SK-N-SH (cell line): Measurements from ENCODE around the gene LRRC10B. TPM values are rescaled to one million over a fixed set of nuclear protein-coding genes. Genes with fewer than 3 reads are reported as not detected.

Experiments used
- CTCF ChIA-PET: fragments of 300-600, 350-600 bp; formaldehyde crosslinking; extraction: SDS; loops from one replicate; lab custom pipeline; 2021; lab: Yijun Ruan, JAX
- POLR2A ChIA-PET: fragments of 350-600 bp; sonication (Branson Sonifier 250); formaldehyde crosslinking; extraction: SDS; loops from one replicate; lab custom pipeline; 2020; ENCODE audit warnings: antibody characterized with exemption, inconsistent platforms; lab: Yijun Ruan, JAX
- DNase-seq: peaks from one replicate; pipeline ENCODE4 v3.0.0; 2012
- H2AFZ ChIP-seq: fragments of 200-600 bp; sonication (generic); 2 replicates; pipeline ENCODE4 v1.8.1; 2016; ENCODE audit warnings: antibody characterized with exemption, mild to moderate bottlenecking, low read depth
- H3F3A ChIP-seq: fragments of 200-600 bp; sonication (generic); replicated peaks from 2 replicates; pipeline ENCODE3; 2016; ENCODE audit warnings: antibody characterized with exemption, mild to moderate bottlenecking; ENCODE audit not compliant: insufficient read depth
- H3K27ac ChIP-seq, 2 experiments: fragments of 200-500 bp in 1 of 2; fragments of 200-600 bp in 1 of 2; sonication (Bioruptor generic) in 1 of 2; sonication (generic), shearing (Covaris generic) in 1 of 2; 2 replicates each; pipeline versions ENCODE4 v1.5.1 to v1.6.1; 2014 to 2016; ENCODE audit warnings: low read depth in 2 of 2, inconsistent platforms in 1 of 2, low read length in 1 of 2, mild to moderate bottlenecking in 1 of 2, mixed read lengths in 1 of 2
- H3K27me3 ChIP-seq: fragments of 200-600 bp; sonication (generic), shearing (Covaris generic); 2 replicates; pipeline ENCODE4 v1.6.1; 2016; ENCODE audit warnings: mixed run types; ENCODE audit not compliant: insufficient read depth
- H3K36me3 ChIP-seq, 2 experiments: fragments of 200-500 bp in 1 of 2; fragments of 200-600 bp in 1 of 2; sonication (Bioruptor generic) in 1 of 2; sonication (generic) in 1 of 2; replicated peaks in 1 of 2; 2 replicates each; pipeline versions ENCODE3 to v1.5.1; 2014 to 2016; ENCODE audit warnings: low read length in 1 of 2, mild to moderate bottlenecking in 1 of 2; ENCODE audit not compliant: insufficient read depth in 2 of 2, control insufficient read depth in 1 of 2
- H3K4me1 ChIP-seq, 2 experiments: fragments of 200-500 bp in 1 of 2; fragments of 200-600 bp in 1 of 2; sonication (Bioruptor generic) in 1 of 2; sonication (generic), shearing (Covaris generic) in 1 of 2; 2 replicates each; pipeline versions ENCODE4 v1.5.1 to v1.6.1; 2014 to 2016; ENCODE audit warnings: low read depth in 1 of 2, low read length in 1 of 2, mixed run types in 1 of 2; ENCODE audit not compliant: insufficient read depth in 2 of 2, control insufficient read depth in 1 of 2
- H3K4me2 ChIP-seq: fragments of 200-600 bp; sonication (generic), shearing (Covaris generic); 2 replicates; pipeline ENCODE4 v1.6.1; 2017; ENCODE audit warnings: mixed run types
- H3K4me3 ChIP-seq, 2 experiments: fragments of 200-500 bp in 1 of 2; fragments of 200-600 bp in 1 of 2; sonication (Bioruptor generic) in 1 of 2; sonication (generic), shearing (Covaris generic) in 1 of 2; 2 replicates each; pipeline versions ENCODE4 v1.5.1 to v1.8.1; 2014 to 2016; ENCODE audit warnings: low read depth in 2 of 2, inconsistent platforms in 1 of 2, low read length in 1 of 2, mild to moderate bottlenecking in 1 of 2, mixed read lengths in 1 of 2, moderate library complexity in 1 of 2
- H3K79me2 ChIP-seq: fragments of 200-600 bp; sonication (generic); 2 replicates; pipeline ENCODE4 v1.8.1; 2017; ENCODE audit warnings: mild to moderate bottlenecking; ENCODE audit not compliant: insufficient read depth
- H3K9ac ChIP-seq: fragments of 200-600 bp; sonication (generic); 2 replicates; pipeline ENCODE4 v1.6.1; 2017; ENCODE audit warnings: mixed run types
- H3K9me2 ChIP-seq: fragments of 200-600 bp; sonication (generic); 2 replicates; pipeline ENCODE4 v1.6.1; 2017; ENCODE audit warnings: mixed run types
- H3K9me3 ChIP-seq: fragments of 200-600 bp; sonication (generic); 2 replicates; pipeline ENCODE4 v1.6.1; 2017; ENCODE audit warnings: mixed run types, mild to moderate bottlenecking, moderate library complexity
- H4K20me1 ChIP-seq: fragments of 200-600 bp; sonication (generic); 2 replicates; pipeline ENCODE4 v1.6.1; 2017; ENCODE audit warnings: mild to moderate bottlenecking, mixed run types; ENCODE audit not compliant: insufficient read depth
- FOSL2 ChIP-seq: IDR thresholded peaks from 2 replicates; pipeline ENCODE4 v1.4.0; 2012; ENCODE audit warnings: low read depth, mild to moderate bottlenecking, moderate library complexity, borderline replicate concordance
- GABPA ChIP-seq: IDR thresholded peaks from 2 replicates; pipeline ENCODE4 v1.4.0; 2012; ENCODE audit warnings: low read depth, mild to moderate bottlenecking
- GATA2 ChIP-seq: sonication (generic); formaldehyde crosslinking; IDR thresholded peaks from 2 replicates; pipeline ENCODE4 v1.5.0; 2020; ENCODE audit warnings: mild to moderate bottlenecking, missing genetic modification reagents
- MEF2A ChIP-seq: IDR thresholded peaks from 2 replicates; pipeline ENCODE4 v1.4.0; 2012; ENCODE audit warnings: low read depth, borderline replicate concordance
- RFX5 ChIP-seq: IDR thresholded peaks from 2 replicates; pipeline ENCODE4 v1.6.1; 2012; ENCODE audit warnings: mild to moderate bottlenecking, improper control_type of control experiment, low read length
- SMC3 ChIP-seq: IDR thresholded peaks from 2 replicates; pipeline ENCODE4 v1.6.1; 2012; ENCODE audit warnings: low read depth, low read length, improper control_type of control experiment
- TAF1 ChIP-seq: IDR thresholded peaks from 2 replicates; pipeline ENCODE4 v1.6.1; 2012; ENCODE audit warnings: low read depth, mild to moderate bottlenecking, low read length, moderate library complexity, borderline replicate concordance
- TEAD4 ChIP-seq: IDR thresholded peaks from 2 replicates; pipeline ENCODE4 v1.4.0; 2012; ENCODE audit warnings: mild to moderate bottlenecking, borderline replicate concordance; ENCODE audit not compliant: insufficient read depth
- WGBS: methylation state at CpG from one replicate; pipeline ENCODE4 v1.1.6; 2017; ENCODE audit warnings: low lambda C conversion rate; 5-methylcytosine and 5-hydroxymethylcytosine counted together
- polyA plus RNA-seq, 3 experiments: library from polyadenylated mRNA; depleted of rRNA; stranded (reverse); fragments of >200 nt; gene quantifications; 2 replicates each; pipeline ENCODE4 v1.2.3, GENCODE V29; 2012
- TF ChIP-seq, protein P1 (sequence below): fragments of 150-350 bp; IDR thresholded peaks from 2 replicates; pipeline ENCODE4 v1.6.1; 2017; ENCODE audit warnings: antibody characterized with exemption, low read length, low read depth, borderline replicate concordance
- TF ChIP-seq, protein P2 (sequence below): IDR thresholded peaks from 2 replicates; pipeline ENCODE4 v1.4.0; 2012; ENCODE audit warnings: low read depth

The LRRC10B gene
- polyA plus RNA-seq, 1 of the 3 experiments (the other 2 are of a cell fraction), result not detected

DNA sequence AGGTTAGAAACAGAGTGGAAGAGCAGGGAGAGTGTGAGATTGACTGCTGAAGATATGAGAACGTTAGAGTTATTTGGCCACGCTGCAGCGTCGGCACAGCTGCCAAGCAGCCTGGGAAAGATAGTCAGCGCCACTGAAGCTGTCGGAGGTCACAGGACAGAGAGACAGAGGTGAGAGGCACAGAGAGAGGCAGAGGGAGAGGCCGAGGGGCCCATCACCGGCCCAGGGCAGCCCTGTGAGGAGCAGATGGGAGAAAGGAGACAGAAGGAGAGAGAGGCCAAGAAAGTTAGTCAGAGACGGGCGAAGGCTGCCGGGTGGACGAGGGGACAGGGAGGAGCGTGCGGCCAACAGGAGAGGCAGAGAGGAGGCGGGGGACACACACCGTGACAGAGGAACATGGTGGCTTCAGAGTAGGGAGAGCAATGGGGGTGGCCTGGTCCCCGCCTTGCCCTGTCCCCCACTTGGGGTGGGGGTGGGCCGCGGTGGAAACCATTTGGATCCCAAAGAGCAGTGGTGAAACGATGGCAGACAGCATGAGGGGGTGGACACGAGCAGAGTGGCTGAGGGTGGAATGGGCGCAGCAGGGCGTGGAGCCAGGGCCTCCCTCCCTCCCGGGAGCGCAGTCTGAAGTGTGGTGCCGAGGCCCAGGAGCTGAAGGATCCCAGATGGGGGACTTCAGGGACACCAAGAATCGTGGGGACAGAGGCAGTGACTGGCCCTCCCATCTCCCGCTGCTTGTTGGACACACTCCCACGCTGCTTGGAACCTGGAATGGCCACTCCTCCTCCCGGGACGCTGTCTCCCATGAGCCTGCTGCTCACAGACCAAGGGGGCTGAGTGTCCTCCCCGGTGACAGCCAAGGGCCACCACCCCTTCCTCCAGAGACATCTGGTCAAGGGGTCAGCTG is 26.6 kb downstream of the LRRC10B start:
- Histone ChIP-seq H3K79me2 (no peaks in the 10 kb centered on the region), H3F3A (no peaks in the 10 kb centered on the region), H2AFZ (no peak overlapping the region), H3K9me2 (no peaks in the 10 kb centered on the region), H3K4me1 (peaks cover 0 to 93% of the 10 kb centered on the region in 2 experiments; a peak in 2 of 4 replicates), H3K36me3 (no peaks in the 10 kb centered on the region), H3K9me3 (no peaks in the 10 kb centered on the region), H3K27me3 (no peaks in the 10 kb centered on the region), H3K9ac (no peak overlapping the region), H3K4me3 (no peak overlapping the region), H4K20me1 (no peaks in the 10 kb centered on the region), H3K4me2 (no peak overlapping the region), H3K27ac (peak overlapping the region in 1 of 2 experiments; percentile 94; a peak in 1 of 4 replicates)
- DNase-seq, result no peak
- WGBS, result 73% methylated on average over 32 of the region's 32 CpGs
- ChIA-PET POLR2A (no interaction called here), CTCF (interaction anchor here (0.9 to 33.4 kb wide), 8 partner anchors 21 to 100 kb away, joined by 3 to 670 read pairs (median 6); partner anchors contain the start of gene LRRC10B)
- TF ChIP-seq FOSL2, result no peak
- no peak for TF ChIP-seq SMC3
- TF ChIP-seq GATA2 (CRISPR knock-in tag), result no peak
- TF ChIP-seq, protein P1, sequence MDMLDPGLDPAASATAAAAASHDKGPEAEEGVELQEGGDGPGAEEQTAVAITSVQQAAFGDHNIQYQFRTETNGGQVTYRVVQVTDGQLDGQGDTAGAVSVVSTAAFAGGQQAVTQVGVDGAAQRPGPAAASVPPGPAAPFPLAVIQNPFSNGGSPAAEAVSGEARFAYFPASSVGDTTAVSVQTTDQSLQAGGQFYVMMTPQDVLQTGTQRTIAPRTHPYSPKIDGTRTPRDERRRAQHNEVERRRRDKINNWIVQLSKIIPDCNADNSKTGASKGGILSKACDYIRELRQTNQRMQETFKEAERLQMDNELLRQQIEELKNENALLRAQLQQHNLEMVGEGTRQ, result no peak
- TF ChIP-seq MEF2A, result no peak

DNA sequence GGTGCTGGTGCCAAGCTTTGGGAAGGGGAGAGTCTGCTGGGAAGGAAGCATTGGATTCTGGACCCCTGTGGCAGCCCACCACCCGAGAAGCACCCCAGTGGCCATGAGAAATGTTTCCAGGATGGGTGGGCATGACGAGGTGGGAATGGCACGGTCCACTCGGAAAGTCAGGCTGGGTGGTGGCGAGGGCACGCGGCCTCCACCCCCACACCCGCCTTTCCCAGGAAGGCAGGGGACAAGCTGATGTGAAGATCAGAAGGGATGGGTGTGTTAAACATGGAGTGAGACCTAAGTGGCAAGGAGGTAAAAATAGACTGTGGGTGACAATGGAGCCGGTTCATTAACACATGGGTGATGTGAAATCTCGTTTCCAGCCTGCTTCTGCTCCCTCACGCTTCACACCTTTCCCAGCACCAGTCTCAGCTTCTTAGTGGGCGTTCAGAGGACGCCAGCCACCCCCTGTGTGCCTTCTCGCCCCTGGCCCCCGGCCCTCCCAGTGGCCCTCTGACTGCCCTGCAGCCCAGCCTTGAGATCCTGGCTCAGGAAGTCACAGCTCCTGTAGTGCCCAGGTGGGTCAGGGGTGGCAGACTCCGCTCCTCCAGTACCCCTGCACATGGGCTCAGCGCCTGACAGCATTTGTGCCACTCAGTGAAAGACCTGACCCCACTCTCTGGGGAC is 27.6 kb downstream of the LRRC10B start:
- 63% methylated on average over 17 of the region's 17 CpGs for WGBS
- POLR2A ChIA-PET, result interaction anchor here (1.0 to 1.2 kb wide), 3 partner anchors 17 to 40 kb away, joined by 3 to 4 read pairs (median 4); no protein-coding TSS in a partner anchor

More for the DNA sequence above, 27.6 kb downstream of the LRRC10B start:
- no peaks in the 10 kb centered on the region for H3K9me2 ChIP-seq
- H3K4me1 ChIP-seq, result peaks cover 0 to 91% of the 10 kb centered on the region in 2 experiments; a peak in 1 of 4 replicates
- no peaks in the 10 kb centered on the region for H3K36me3 ChIP-seq
- CTCF ChIA-PET, result interaction anchor here (0.9 to 33.4 kb wide), 11 partner anchors 9 to 101 kb away, joined by 3 to 670 read pairs (median 6); partner anchors contain the start of gene LRRC10B
- H3K9me3 ChIP-seq, result no peaks in the 10 kb centered on the region
- H3K4me2 ChIP-seq, result no peak overlapping the region
- H3K79me2 ChIP-seq, result no peaks in the 10 kb centered on the region
- H3K9ac ChIP-seq, result no peak overlapping the region
- H2AFZ ChIP-seq, result no peak overlapping the region
- no peak overlapping the region for H3K4me3 ChIP-seq
- H3K27ac ChIP-seq, result peak overlapping the region in 1 of 2 experiments; percentile 94; a peak in 2 of 4 replicates
- no peak for DNase-seq
- no peaks in the 10 kb centered on the region for H4K20me1 ChIP-seq
- H3K27me3 ChIP-seq, result no peaks in the 10 kb centered on the region
- H3F3A ChIP-seq, result no peaks in the 10 kb centered on the region
- TF ChIP-seq GABPA, result no peak
- TF ChIP-seq, protein P2, sequence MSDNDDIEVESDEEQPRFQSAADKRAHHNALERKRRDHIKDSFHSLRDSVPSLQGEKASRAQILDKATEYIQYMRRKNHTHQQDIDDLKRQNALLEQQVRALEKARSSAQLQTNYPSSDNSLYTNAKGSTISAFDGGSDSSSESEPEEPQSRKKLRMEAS, result no peak
- TF ChIP-seq TAF1, result no peak
- no peak for TF ChIP-seq RFX5
- TF ChIP-seq TEAD4, result no peak
